Measurements from ENCODE around the gene CHMP6. TPM values are rescaled to one million over a fixed set of nuclear protein-coding genes. Genes with fewer than 3 reads are reported as not detected.
A peak's percentile ranks its signal among the peaks of the same experiment; 100 is the strongest.

CHMP6 gene
- total and polyA plus RNA-seq, 12 donors = 7.8 to 35.3 (median 25.8) TPM

DNA sequence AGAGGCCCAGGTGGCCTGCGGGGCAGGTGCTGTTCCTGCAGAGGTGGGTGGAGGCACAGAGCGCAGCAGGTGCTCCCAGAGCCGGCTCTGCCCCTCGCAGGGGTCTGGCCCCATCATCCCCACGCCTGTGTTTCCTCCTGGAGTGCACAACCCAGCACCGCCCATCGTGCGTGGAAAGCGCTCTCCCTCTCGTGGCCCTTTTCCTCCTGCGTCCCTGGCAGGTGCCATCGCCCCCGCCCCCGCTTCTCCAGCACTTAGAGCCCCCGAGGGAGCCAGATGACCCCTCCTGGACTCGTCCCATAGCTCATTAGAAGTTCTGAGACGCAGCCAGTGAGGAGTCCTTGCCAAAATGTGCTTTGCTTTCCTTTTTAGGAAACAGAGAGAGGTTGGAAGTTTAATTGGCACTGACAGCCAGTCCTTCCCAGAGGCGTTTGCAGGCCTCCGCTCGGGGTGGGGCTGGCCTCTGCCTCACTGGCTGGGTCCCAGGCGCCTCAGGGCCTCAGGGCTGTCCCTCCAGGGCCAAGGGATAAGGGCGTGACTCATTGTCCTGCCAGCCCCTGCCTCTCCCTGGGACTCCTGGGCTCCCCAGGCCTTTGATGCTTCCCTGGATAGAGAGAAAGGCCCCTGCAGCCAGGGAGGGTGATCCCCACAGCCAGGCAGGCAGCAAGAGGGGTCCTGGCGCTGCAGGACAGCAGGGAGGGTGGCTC is 32.2 kb upstream of the CHMP6 start:
- Histone ChIP-seq H3K27ac (peak overlapping the region in 2 of 5 donors; percentile 56 to 61), H3K9me3 (replicated peaks in 1 of 3) (no peaks in the 10 kb centered on the region), H3K27me3 (no peaks in the 10 kb centered on the region), H3K4me3 (no peak overlapping the region), H3K36me3 (replicated peaks in 1 of 2) (no peaks in the 10 kb centered on the region), H3K4me1 (replicated peaks in 1 of 2) (peaks cover 3 to 17% of the 10 kb centered on the region in 2 donors)
- WGBS, 4 donors = 41 to 67% (median 48%) methylated on average over 17 to 23 of the region's 23 CpGs
- DNase-seq = peak; percentile 77 to 95 (median 91)
- intact Hi-C loops (cut with DNase I) = no loop called here
- TF ChIP-seq CTCF (IDR thresholded peaks at IDR 0.05) = no peak
- TF ChIP-seq POLR2A (IDR thresholded peaks at IDR 0.05) = no peak

- peaks cover 3 to 17% of the 10 kb centered on the region in 2 donors for H3K4me1 ChIP-seq (replicated peaks in 1 of 2)
- TF ChIP-seq POLR2A (IDR thresholded peaks at IDR 0.05) = no peak
- TF ChIP-seq CTCF (IDR thresholded peaks at IDR 0.05) = no peak
- WGBS, 4 donors = 75 to 79% (median 77%) methylated on average over 20 to 24 of the region's 24 CpGs; no CpG with 5 or more reads in 1 of the 4 donors
- H3K27me3 ChIP-seq = no peaks in the 10 kb centered on the region
- peak overlapping the region in 2 of 5 donors; percentile 56 to 61 for H3K27ac ChIP-seq
- DNase-seq = no peak
- no peaks in the 10 kb centered on the region for H3K9me3 ChIP-seq (replicated peaks in 1 of 3)
- intact Hi-C loops (cut with DNase I) = no loop called here
- H3K4me3 ChIP-seq = no peak overlapping the region
- H3K36me3 ChIP-seq (replicated peaks in 1 of 2) = no peaks in the 10 kb centered on the region
These were observed 31.4 kb upstream of the CHMP6 start for GRCh38 chr17:80960037-80960796.

DNA sequence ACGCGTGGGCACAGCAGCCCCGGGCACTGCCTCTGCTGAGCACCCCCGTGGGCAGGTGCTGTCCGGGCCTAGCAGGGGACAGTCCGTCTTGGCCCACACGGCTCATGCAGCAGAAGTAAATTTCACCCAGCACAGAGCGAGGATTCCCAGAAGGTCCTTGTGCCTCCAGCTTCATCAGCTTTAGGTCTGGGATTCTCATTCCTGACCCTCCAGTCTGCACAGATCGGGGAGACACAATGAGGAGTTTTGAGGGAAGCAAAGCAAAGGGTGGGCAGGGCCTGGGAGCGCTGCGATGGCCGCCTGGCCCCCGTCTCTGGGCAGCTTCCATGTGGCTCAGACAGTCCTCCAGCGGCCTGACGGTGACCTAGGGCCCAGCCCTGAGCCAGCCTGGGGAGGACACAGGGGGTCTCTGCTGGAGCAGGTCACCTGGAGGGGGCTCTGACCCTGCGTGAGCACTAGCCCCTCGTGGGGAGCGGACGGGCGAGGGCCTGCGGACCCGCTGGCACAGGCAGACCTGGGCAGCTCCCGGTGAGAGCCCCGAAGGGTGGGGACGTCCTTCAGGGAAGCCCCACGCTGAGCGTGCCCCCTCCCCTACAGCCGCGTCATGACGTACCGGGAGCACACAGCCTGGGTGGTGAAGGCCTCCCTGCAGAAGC is 30.7 kb upstream of the CHMP6 start:
- H3K27me3 ChIP-seq = no peaks in the 10 kb centered on the region
- H3K36me3 ChIP-seq (replicated peaks in 1 of 2) = no peaks in the 10 kb centered on the region
- peak overlapping the region in 2 of 5 donors; percentile 30 to 61 for H3K27ac ChIP-seq
- no peak overlapping the region for H3K4me3 ChIP-seq
- no peak for TF ChIP-seq POLR2A (IDR thresholded peaks at IDR 0.05)
- no peak for TF ChIP-seq CTCF (IDR thresholded peaks at IDR 0.05)
- peaks cover 3 to 17% of the 10 kb centered on the region in 2 donors for H3K4me1 ChIP-seq (replicated peaks in 1 of 2)
- no peak for DNase-seq
- intact Hi-C loops (cut with DNase I) = no loop called here
- WGBS, 4 donors = 80 to 94% (median 91%) methylated on average over 11 to 31 of the region's 31 CpGs
- no peaks in the 10 kb centered on the region for H3K9me3 ChIP-seq (replicated peaks in 1 of 3)
